ENCODE data around the gene WRNIP1.

GRCh38 chr6:2737885-2738284 is 27.3 kb upstream of the WRNIP1 start:
- TF ChIP-seq POLR2A (IDR thresholded peaks at IDR 0.05) (no peak), CTCF (IDR thresholded peaks at IDR 0.05) (no peak)

All from sigmoid colon (tissue), 3 donors.